Measurements from ENCODE around the gene SOHLH1. TPM values are rescaled to one million over a fixed set of nuclear protein-coding genes. Genes with fewer than 3 reads are reported as not detected.

The SOHLH1 gene
- total RNA-seq, 2 experiments from 2014 or later = not detected

DNA sequence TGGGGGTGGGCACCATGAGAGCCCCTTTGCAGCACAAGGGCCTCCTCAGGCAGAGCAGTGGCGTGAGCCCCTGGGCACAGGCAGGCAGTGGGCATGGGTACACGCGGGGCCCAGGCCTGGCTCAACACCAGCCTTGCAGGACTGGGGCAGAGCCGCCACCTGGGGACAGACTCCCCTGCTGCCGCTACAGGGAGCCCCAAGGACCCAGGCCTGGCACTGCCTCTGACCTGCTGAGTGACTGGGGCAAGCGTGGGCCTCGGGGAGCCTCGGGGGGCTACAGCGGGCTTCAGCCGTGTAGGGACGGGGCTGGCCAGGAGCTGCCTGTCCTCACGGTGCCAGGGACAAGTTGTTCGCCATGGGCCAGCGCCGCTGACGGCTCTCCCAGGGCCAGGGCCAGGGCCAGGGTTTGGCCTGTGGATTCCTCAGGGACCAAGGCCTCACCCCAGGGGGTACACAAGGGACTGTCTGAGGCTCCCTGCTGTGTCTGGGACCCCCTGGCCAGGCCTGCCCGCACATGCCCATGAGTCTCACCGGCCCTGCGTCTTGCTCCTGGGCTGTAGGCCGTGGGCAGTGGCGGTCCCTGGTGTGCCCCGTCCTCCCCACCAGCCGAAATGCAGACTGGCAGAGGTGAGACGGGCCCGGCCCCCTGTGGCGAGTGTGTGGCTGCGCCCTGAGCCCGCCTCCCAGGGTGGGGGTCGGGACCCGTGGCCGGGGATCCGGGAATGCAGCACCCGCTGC lies 45.2 kb upstream of the SOHLH1 start:
- no peak for DNase-seq (ENCODE audit: low spot score)
- no TSS peak for BruUV-seq (replicated peaks)
- ChIA-PET CTCF (ENCODE audit: unreplicated experiment) (no interaction called here), POLR2A (no interaction called here)
- no peak overlapping the region for H3K27ac ChIP-seq (ENCODE audit: low read depth, low read length, poor library complexity, severe bottlenecking)
- no peaks in the 10 kb centered on the region for H3K79me2 ChIP-seq (ENCODE audit: insufficient read depth, low read depth, low read length)
- no peak overlapping the region for H3K4me3 ChIP-seq (ENCODE audit: low read depth, low read length, poor library complexity, severe bottlenecking)
- no peak for TF ChIP-seq EZH2phosphoT487 (IDR thresholded peaks at IDR 0.05; ENCODE audit: borderline replicate concordance, low read depth, low read length)
- TF ChIP-seq, protein P1, sequence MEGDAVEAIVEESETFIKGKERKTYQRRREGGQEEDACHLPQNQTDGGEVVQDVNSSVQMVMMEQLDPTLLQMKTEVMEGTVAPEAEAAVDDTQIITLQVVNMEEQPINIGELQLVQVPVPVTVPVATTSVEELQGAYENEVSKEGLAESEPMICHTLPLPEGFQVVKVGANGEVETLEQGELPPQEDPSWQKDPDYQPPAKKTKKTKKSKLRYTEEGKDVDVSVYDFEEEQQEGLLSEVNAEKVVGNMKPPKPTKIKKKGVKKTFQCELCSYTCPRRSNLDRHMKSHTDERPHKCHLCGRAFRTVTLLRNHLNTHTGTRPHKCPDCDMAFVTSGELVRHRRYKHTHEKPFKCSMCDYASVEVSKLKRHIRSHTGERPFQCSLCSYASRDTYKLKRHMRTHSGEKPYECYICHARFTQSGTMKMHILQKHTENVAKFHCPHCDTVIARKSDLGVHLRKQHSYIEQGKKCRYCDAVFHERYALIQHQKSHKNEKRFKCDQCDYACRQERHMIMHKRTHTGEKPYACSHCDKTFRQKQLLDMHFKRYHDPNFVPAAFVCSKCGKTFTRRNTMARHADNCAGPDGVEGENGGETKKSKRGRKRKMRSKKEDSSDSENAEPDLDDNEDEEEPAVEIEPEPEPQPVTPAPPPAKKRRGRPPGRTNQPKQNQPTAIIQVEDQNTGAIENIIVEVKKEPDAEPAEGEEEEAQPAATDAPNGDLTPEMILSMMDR (conservative IDR thresholded peaks at IDR 0.05; ENCODE audit: low read length) = no peak
- no peak overlapping the region for H2AFZ ChIP-seq (ENCODE audit: low read length)
- intact Hi-C loops (cut with micrococcal nuclease; ENCODE audit: unreplicated experiment) = no loop called here
- H3K9me2 ChIP-seq (ENCODE audit: insufficient read depth, low read length) = no peaks in the 10 kb centered on the region
- H3K9me3 ChIP-seq (ENCODE audit: low read length) = no peaks in the 10 kb centered on the region
- H4K20me1 ChIP-seq (ENCODE audit: insufficient read depth, low read length) = no peaks in the 10 kb centered on the region
- H3K4me1 ChIP-seq (ENCODE audit: insufficient read depth, low read length, poor library complexity, severe bottlenecking) = no peaks in the 10 kb centered on the region
- no peak overlapping the region for H3K4me2 ChIP-seq (ENCODE audit: low read length)
- no peaks in the 10 kb centered on the region for H3K36me3 ChIP-seq (ENCODE audit: insufficient read depth, low read length)

DNA sequence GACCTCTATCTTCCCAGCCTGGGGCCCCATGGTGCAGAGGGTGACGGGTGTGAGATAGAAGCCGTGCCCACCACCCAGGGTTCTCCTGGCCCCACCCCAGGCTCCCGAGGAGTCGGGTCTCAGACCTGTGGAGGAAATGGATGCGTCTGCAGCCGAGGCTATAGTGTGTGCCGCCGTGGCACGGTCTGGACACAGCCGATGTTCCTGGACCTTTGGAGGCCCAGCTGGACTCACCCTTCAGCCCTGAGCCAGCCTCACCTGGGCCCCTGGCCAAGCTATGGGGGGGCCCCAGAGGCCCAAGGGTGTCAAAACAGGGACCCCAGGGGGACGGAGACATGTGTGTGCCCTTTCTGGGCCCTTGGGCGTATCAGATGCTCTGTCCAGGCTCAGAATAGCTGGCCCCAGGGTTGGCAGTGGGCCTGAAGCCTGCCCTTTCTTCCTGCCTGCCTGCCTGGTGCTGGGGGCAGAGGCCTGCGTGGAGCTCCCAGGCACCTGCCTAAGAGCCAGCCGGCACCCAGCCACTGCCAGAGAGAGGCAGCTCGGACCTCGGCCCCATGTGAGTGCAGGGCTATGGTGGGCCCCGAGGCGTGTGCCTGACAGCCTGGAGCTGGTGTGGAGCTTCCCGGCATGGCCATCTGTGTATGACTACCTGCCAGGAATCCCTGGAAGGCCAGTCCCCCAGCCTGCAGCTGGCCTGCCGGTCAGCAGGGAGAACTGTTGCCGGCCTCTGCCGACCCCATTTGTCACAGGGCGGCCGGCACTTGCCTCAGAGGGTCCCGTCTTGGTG lies 44.5 kb upstream of the SOHLH1 start:
- Histone ChIP-seq H3K4me2 (ENCODE audit: low read length) (no peak overlapping the region), H3K4me1 (ENCODE audit: insufficient read depth, low read length, poor library complexity, severe bottlenecking) (no peaks in the 10 kb centered on the region), H3K36me3 (ENCODE audit: insufficient read depth, low read length) (no peaks in the 10 kb centered on the region), H2AFZ (ENCODE audit: low read length) (no peak overlapping the region), H3K27ac (ENCODE audit: low read depth, low read length, poor library complexity, severe bottlenecking) (no peak overlapping the region), H3K79me2 (ENCODE audit: insufficient read depth, low read depth, low read length) (no peaks in the 10 kb centered on the region), H3K4me3 (ENCODE audit: low read depth, low read length, poor library complexity, severe bottlenecking) (no peak overlapping the region), H4K20me1 (ENCODE audit: insufficient read depth, low read length) (no peaks in the 10 kb centered on the region), H3K9me2 (ENCODE audit: insufficient read depth, low read length) (no peaks in the 10 kb centered on the region), H3K9me3 (ENCODE audit: low read length) (no peaks in the 10 kb centered on the region)
- ChIA-PET POLR2A (no interaction called here), CTCF (ENCODE audit: unreplicated experiment) (no interaction called here)
- no TSS peak for BruUV-seq (replicated peaks)
- intact Hi-C loops (cut with micrococcal nuclease; ENCODE audit: unreplicated experiment) = no loop called here
- DNase-seq (ENCODE audit: low spot score) = no peak
- TF ChIP-seq, protein P1 (conservative IDR thresholded peaks at IDR 0.05; ENCODE audit: low read length) = no peak
- TF ChIP-seq EZH2phosphoT487 (IDR thresholded peaks at IDR 0.05; ENCODE audit: borderline replicate concordance, low read depth, low read length) = no peak

DNA sequence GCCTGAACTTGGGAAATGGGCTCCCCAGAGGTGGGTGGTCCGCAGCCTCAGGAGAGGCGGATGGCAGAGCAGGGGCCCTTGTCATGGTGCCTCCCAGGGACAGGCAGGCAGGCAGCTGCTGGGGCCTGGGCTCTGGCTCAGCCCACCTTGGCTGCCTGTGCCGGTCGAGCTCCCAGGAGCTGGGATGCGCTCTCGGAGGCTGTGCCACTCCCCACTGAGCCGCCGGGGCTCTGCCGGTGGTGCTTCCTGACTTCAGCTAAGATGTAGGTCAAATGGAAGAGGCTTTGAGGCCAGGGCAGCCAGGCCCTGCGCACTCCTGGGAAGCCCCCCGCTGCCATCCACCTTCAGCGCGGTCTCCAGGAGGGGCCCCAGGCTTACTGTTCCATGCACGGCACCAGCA lies 43.7 kb upstream of the SOHLH1 start:
- ChIA-PET CTCF (ENCODE audit: unreplicated experiment) (no interaction called here), POLR2A (no interaction called here)
- no peak for DNase-seq (ENCODE audit: low spot score)
- H3K36me3 ChIP-seq (ENCODE audit: insufficient read depth, low read length) = no peaks in the 10 kb centered on the region
- no peaks in the 10 kb centered on the region for H3K4me1 ChIP-seq (ENCODE audit: insufficient read depth, low read length, poor library complexity, severe bottlenecking)
- H4K20me1 ChIP-seq (ENCODE audit: insufficient read depth, low read length) = no peaks in the 10 kb centered on the region
- no peak overlapping the region for H3K4me3 ChIP-seq (ENCODE audit: low read depth, low read length, poor library complexity, severe bottlenecking)
- H3K27ac ChIP-seq (ENCODE audit: low read depth, low read length, poor library complexity, severe bottlenecking) = no peak overlapping the region
- TF ChIP-seq EZH2phosphoT487 (IDR thresholded peaks at IDR 0.05; ENCODE audit: borderline replicate concordance, low read depth, low read length) = no peak
- TF ChIP-seq, protein P1 (conservative IDR thresholded peaks at IDR 0.05; ENCODE audit: low read length) = no peak
- H3K79me2 ChIP-seq (ENCODE audit: insufficient read depth, low read depth, low read length) = no peaks in the 10 kb centered on the region
- no TSS peak for BruUV-seq (replicated peaks)
- no peak overlapping the region for H2AFZ ChIP-seq (ENCODE audit: low read length)
- no peaks in the 10 kb centered on the region for H3K9me2 ChIP-seq (ENCODE audit: insufficient read depth, low read length)
- H3K9me3 ChIP-seq (ENCODE audit: low read length) = no peaks in the 10 kb centered on the region
- intact Hi-C loops (cut with micrococcal nuclease; ENCODE audit: unreplicated experiment) = no loop called here
- H3K4me2 ChIP-seq (ENCODE audit: low read length) = no peak overlapping the region
